GM19193 (cell line): ENCODE measurements around the gene RHOG.

Experiments used
- POLR2A ChIP-seq: IDR thresholded peaks from 4 replicates; pipeline ENCODE4 v1.6.1; 2011; ENCODE audit not compliant: insufficient read depth, insufficient read length; ENCODE audit errors: extremely low read depth

RHOG gene

DNA sequence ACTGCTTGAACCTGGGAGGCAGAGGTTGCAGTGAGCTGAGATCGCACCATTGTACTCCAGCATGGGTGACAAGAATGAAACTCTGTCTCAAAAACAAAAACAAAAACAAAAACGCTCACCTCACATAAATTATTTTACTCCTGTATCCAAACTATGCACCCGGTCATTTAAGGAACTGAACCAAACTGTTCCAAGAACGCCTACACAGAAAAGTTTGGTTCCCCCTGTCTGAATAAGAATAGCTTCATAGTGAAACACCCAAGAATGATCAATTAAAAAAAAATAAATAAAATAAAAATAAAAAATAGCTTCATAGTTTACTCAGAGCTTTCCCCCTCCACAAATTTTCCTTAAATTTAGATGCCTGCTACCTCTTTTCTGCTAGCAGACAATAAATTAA is 57.1 kb downstream of the RHOG start:
- TF ChIP-seq POLR2A: no peak

DNA sequence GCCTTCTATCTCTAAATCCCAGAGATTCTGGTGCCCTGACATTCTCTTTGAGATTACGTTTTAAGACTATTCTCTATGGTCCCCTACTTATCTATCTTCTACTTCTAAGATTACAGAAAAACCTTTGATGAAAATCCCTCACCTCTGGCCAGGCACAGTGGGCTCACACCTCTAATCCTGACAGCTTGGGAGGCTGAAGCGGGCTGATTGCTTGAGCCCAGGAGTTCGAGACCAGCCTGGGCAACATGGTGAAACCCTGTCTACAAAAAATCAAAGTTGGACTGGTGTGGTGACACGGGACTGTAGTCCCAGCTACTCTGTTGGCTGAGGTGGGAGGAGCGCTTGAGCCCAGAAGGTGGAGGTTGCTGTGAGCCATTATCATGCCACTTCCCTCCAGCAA is 57.8 kb downstream of the RHOG start:
- TF ChIP-seq POLR2A: no peak

- no peak for TF ChIP-seq POLR2A
Measured at GRCh38 chr11:3781423-3781822, 59.3 kb downstream of the RHOG start.
